HUES6 (cell line): ENCODE results near the gene DGKD.

Experiments used
- H3K27ac ChIP-seq: 2 replicates; pipeline ENCODE4 v1.7.0; 2013; ENCODE audit warnings: low read depth, mild to moderate bottlenecking, low read length, inconsistent platforms
- H3K27me3 ChIP-seq: 2 replicates; pipeline ENCODE4 v1.6.1; 2013; ENCODE audit warnings: low read length; ENCODE audit not compliant: control insufficient read depth, insufficient read depth
- H3K36me3 ChIP-seq: 2 replicates; pipeline ENCODE4 v1.6.1; 2013; ENCODE audit warnings: low read length; ENCODE audit not compliant: control insufficient read depth, insufficient read depth
- H3K4me1 ChIP-seq: 2 replicates; pipeline ENCODE4 v1.6.1; 2013; ENCODE audit warnings: low read length; ENCODE audit not compliant: control insufficient read depth, insufficient read depth
- H3K4me3 ChIP-seq: 2 replicates; pipeline ENCODE4 v1.5.1; 2013; ENCODE audit warnings: low read depth, low read length
- H3K9ac ChIP-seq: one replicate; pipeline ENCODE4 v1.6.1; 2013; ENCODE audit warnings: mild to moderate bottlenecking, low read length
- H3K9me3 ChIP-seq: 2 replicates; pipeline ENCODE4 v1.6.1; 2013; ENCODE audit warnings: low read depth, low read length; ENCODE audit not compliant: control insufficient read depth, insufficient read depth

Gene DGKD

GRCh38 chr2:233448220-233448559, 93.9 kb downstream of the DGKD start:
- Histone ChIP-seq H3K9ac (no peak overlapping the region), H3K9me3 (no peaks in the 10 kb centered on the region), H3K4me1 (peaks cover 7% of the 10 kb centered on the region), H3K27ac (no peak overlapping the region), H3K36me3 (peaks cover 38% of the 10 kb centered on the region), H3K27me3 (no peaks in the 10 kb centered on the region), H3K4me3 (no peak overlapping the region)

GRCh38 chr2:233448575-233448974, 94.3 kb downstream of the DGKD start:
- no peak overlapping the region for H3K4me3 ChIP-seq
- H3K27me3 ChIP-seq: no peaks in the 10 kb centered on the region
- H3K9me3 ChIP-seq: no peaks in the 10 kb centered on the region
- H3K36me3 ChIP-seq: peaks cover 41% of the 10 kb centered on the region
- no peak overlapping the region for H3K9ac ChIP-seq
- H3K4me1 ChIP-seq: peaks cover 7% of the 10 kb centered on the region
- H3K27ac ChIP-seq: no peak overlapping the region

GRCh38 chr2:233449081-233449901, 95.0 kb downstream of the DGKD start:
- no peaks in the 10 kb centered on the region for H3K9me3 ChIP-seq
- no peak overlapping the region for H3K27ac ChIP-seq

GRCh38 chr2:233449921-233450863, 95.9 kb downstream of the DGKD start:
- peaks cover 54% of the 10 kb centered on the region for H3K36me3 ChIP-seq
- H3K4me3 ChIP-seq: no peak overlapping the region
- H3K27me3 ChIP-seq: no peaks in the 10 kb centered on the region
- H3K27ac ChIP-seq: no peak overlapping the region
- H3K9ac ChIP-seq: no peak overlapping the region
- peaks cover 7% of the 10 kb centered on the region for H3K4me1 ChIP-seq
- no peaks in the 10 kb centered on the region for H3K9me3 ChIP-seq

More at GRCh38 chr2:233449081-233449901, 95.0 kb downstream of the DGKD start:
- Histone ChIP-seq H3K4me1 (peaks cover 7% of the 10 kb centered on the region), H3K36me3 (peaks cover 47% of the 10 kb centered on the region), H3K9ac (no peak overlapping the region), H3K4me3 (no peak overlapping the region), H3K27me3 (no peaks in the 10 kb centered on the region)

- H3K36me3 ChIP-seq: peaks cover 55% of the 10 kb centered on the region
- H3K9me3 ChIP-seq: no peaks in the 10 kb centered on the region
- no peaks in the 10 kb centered on the region for H3K27me3 ChIP-seq
- peaks cover 7% of the 10 kb centered on the region for H3K4me1 ChIP-seq
- no peak overlapping the region for H3K9ac ChIP-seq
- H3K4me3 ChIP-seq: no peak overlapping the region
- H3K27ac ChIP-seq: no peak overlapping the region
These were observed 96.7 kb downstream of the DGKD start for GRCh38 chr2:233450864-233451575.

GRCh38 chr2:233451950-233452349, 97.7 kb downstream of the DGKD start:
- Histone ChIP-seq H3K27me3 (no peaks in the 10 kb centered on the region), H3K9ac (no peak overlapping the region), H3K4me3 (no peak overlapping the region), H3K27ac (no peak overlapping the region), H3K4me1 (peaks cover 7% of the 10 kb centered on the region), H3K36me3 (peaks cover 52% of the 10 kb centered on the region), H3K9me3 (no peaks in the 10 kb centered on the region)

GRCh38 chr2:233453111-233453915, 99.0 kb downstream of the DGKD start:
- H3K36me3 ChIP-seq: peaks cover 66% of the 10 kb centered on the region
- no peak overlapping the region for H3K27ac ChIP-seq
- peaks cover 7% of the 10 kb centered on the region for H3K4me1 ChIP-seq
- no peaks in the 10 kb centered on the region for H3K27me3 ChIP-seq
- no peak overlapping the region for H3K9ac ChIP-seq
- no peak overlapping the region for H3K4me3 ChIP-seq
- no peaks in the 10 kb centered on the region for H3K9me3 ChIP-seq

GRCh38 chr2:233453916-233454315, 99.6 kb downstream of the DGKD start:
- no peak overlapping the region for H3K27ac ChIP-seq
- no peaks in the 10 kb centered on the region for H3K27me3 ChIP-seq
- H3K4me3 ChIP-seq: no peak overlapping the region
- H3K9me3 ChIP-seq: no peaks in the 10 kb centered on the region
- peaks cover 5% of the 10 kb centered on the region for H3K4me1 ChIP-seq
- H3K9ac ChIP-seq: no peak overlapping the region
- peaks cover 68% of the 10 kb centered on the region for H3K36me3 ChIP-seq

- Histone ChIP-seq H3K9ac (no peak overlapping the region), H3K27me3 (no peaks in the 10 kb centered on the region), H3K36me3 (peaks cover 64% of the 10 kb centered on the region), H3K9me3 (no peaks in the 10 kb centered on the region), H3K27ac (no peak overlapping the region), H3K4me3 (no peak overlapping the region), H3K4me1 (no peaks in the 10 kb centered on the region)
These were observed 100.7 kb downstream of the DGKD start for GRCh38 chr2:233455006-233455405.

GRCh38 chr2:233455491-233455890, 101.2 kb downstream of the DGKD start:
- H3K36me3 ChIP-seq: peaks cover 66% of the 10 kb centered on the region
- no peaks in the 10 kb centered on the region for H3K4me1 ChIP-seq
- no peak overlapping the region for H3K4me3 ChIP-seq
- no peak overlapping the region for H3K9ac ChIP-seq
- no peak overlapping the region for H3K27ac ChIP-seq
- H3K9me3 ChIP-seq: no peaks in the 10 kb centered on the region
- no peaks in the 10 kb centered on the region for H3K27me3 ChIP-seq
